GM18505 (cell line): ENCODE measurements around the gene GAGE12C.
"Not testable (repeated sequence)": the region's sequence is repeated elsewhere in the genome, so short reads cannot be mapped to it uniquely, and the experiment has no call there.

Source experiments
- ATAC-seq: cut with Tn5 transposase; IDR thresholded peaks from one replicate; pipeline ENCODE4 v1.9.1; 2021; ENCODE audit not compliant: unreplicated experiment

GAGE12C gene, protein sequence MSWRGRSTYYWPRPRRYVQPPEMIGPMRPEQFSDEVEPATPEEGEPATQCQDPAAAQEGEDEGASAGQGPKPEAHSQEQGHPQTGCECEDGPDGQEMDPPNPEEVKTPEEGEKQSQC

GRCh38 chrX:49531877-49532276 lies at the start of gene GAGE12C:
Gene GAGE12C (plus strand): TSS chrX:49532177. CDS start chrX:49533332, 1,155 bp downstream.
- not testable (repeated sequence) for ATAC-seq

GRCh38 chrX:49541433-49541832 lies 9.5 kb downstream of the GAGE12C start, which contains the start of gene GAGE12D:
Gene GAGE12D (plus strand): TSS chrX:49541733. CDS start chrX:49542888, 1,155 bp downstream.
- ATAC-seq: not testable (repeated sequence)

GRCh38 chrX:49550989-49551388 lies 19.0 kb downstream of the GAGE12C start, which contains the start of gene GAGE12E:
Gene GAGE12E (plus strand): TSS chrX:49551289. CDS start chrX:49552444, 1,155 bp downstream.
- not testable (repeated sequence) for ATAC-seq

DNA sequence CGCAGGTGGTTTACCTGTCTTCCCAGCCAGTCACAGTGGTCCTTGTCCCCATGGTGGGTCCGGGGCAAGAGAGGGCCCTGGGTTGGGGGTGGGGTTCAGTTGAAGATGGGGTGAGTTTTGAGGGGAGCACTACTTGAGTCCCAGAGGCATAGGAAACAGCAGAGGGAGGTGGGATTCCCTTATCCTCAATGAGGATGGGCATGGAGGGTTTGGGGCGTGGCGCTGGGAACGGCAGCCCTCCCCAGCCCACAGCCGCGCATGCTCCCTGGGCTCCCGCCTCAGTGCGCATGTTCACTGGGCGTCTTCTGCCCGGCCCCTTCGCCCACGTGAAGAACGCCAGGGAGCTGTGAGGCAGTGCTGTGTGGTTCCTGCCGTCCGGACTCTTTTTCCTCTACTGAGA lies 28.6 kb downstream of the GAGE12C start, which contains the start of gene GAGE12F:
GAGE12F (plus strand) TSS at position 301 of the 400 bp plus-strand sequence. CDS start 1,155 bp downstream, outside the sequence.
- not testable (repeated sequence) for ATAC-seq

DNA sequence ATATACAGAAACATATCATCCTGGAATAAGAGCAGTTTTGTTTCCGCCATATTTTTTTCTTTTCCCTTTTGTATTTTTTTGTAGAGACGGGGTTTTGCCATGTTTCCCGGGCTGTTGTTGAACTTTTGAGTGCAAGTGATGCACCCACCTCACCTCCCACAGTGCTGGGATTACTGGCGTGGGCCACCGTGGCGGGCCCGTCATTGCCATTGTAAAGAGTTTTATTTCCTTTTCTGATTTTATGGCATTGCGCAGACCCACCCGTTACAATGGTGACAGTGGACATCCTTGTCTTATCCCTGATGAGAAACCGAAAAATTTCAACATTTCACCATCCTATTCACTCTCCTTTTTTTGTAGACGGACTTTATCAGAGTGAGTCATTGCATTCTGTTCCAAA lies 36.8 kb downstream of the GAGE12C start:
- not testable (repeated sequence) for ATAC-seq

DNA sequence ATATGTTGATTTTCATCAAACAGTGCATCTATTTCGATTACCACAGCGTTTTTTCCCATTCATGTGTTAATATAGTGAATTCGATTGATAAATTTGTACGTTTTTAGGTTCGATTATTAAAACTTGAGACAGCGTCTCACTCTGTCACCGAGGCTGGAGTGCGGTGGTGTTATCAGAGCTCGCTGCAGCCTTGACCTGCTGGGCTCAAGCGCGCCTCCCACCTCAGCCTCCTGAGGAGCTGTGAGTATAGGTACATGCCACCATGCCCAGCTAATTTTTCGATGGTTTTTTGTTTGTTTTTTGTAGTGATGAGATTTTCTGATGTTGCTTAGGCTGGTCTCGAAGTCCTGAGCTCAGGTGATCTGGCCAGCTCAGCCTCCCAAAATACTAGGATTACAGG lies 37.2 kb downstream of the GAGE12C start:
- not testable (repeated sequence) for ATAC-seq

DNA sequence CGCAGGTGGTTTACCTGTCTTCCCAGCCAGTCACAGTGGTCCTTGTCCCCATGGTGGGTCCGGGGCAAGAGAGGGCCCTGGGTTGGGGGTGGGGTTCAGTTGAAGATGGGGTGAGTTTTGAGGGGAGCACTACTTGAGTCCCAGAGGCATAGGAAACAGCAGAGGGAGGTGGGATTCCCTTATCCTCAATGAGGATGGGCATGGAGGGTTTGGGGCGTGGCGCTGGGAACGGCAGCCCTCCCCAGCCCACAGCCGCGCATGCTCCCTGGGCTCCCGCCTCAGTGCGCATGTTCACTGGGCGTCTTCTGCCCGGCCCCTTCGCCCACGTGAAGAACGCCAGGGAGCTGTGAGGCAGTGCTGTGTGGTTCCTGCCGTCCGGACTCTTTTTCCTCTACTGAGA lies 38.1 kb downstream of the GAGE12C start, which contains the start of gene GAGE12G:
GAGE12G (plus strand) TSS at position 301 of the 400 bp plus-strand sequence. CDS start 1,155 bp downstream, outside the sequence.
- ATAC-seq: not testable (repeated sequence)

DNA sequence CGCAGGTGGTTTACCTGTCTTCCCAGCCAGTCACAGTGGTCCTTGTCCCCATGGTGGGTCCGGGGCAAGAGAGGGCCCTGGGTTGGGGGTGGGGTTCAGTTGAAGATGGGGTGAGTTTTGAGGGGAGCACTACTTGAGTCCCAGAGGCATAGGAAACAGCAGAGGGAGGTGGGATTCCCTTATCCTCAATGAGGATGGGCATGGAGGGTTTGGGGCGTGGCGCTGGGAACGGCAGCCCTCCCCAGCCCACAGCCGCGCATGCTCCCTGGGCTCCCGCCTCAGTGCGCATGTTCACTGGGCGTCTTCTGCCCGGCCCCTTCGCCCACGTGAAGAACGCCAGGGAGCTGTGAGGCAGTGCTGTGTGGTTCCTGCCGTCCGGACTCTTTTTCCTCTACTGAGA lies 47.7 kb downstream of the GAGE12C start, which contains the start of gene GAGE12H:
GAGE12H (plus strand) TSS at position 301 of the 400 bp plus-strand sequence. CDS start 1,155 bp downstream, outside the sequence.
- not testable (repeated sequence) for ATAC-seq
